HCT116 (cell line): ENCODE measurements around the gene PLCB1. TPM values are rescaled to one million over a fixed set of nuclear protein-coding genes. Genes with fewer than 3 reads are reported as not detected.

ENCODE experiments used
- ATAC-seq: fragments of 200-7000 bp; cut with Tn5 transposase; 2 replicates; pipeline ENCODE4 v1.9.1; 2020; ENCODE audit warnings: mild to moderate bottlenecking, moderate library complexity
- BruUV-seq: library from RNA; stranded (reverse); fragments of 400-500 nt; replicated peaks from 2 replicates; lab custom pipeline; 2021; lab: Mats Ljungman, UMichigan
- CTCF ChIA-PET: fragments of 300-600 bp; sonication (Branson Sonifier 250); formaldehyde crosslinking; loops from one replicate; lab custom pipeline; 2021; ENCODE audit warnings: antibody characterized with exemption; lab: Charles Lee
- POLR2A ChIA-PET: fragments of 300-600, 350-600 bp; sonication (Branson Sonifier 250); formaldehyde crosslinking; loops from one replicate; lab custom pipeline; 2021; ENCODE audit warnings: antibody characterized with exemption; lab: Charles Lee
- RAD21 ChIA-PET, 2 experiments: fragments of 300-600 bp; sonication (Branson Sonifier 250); formaldehyde crosslinking; loops; one replicate each; lab custom pipeline; 2023; ENCODE audit warnings: low total read pairs in 2 of 2; ENCODE audit not compliant: uncharacterized antibody in 2 of 2, unreplicated experiment in 2 of 2, low non-redundant PET in 1 of 2; lab: Charles Lee
- DNase-seq: peaks from one replicate; pipeline ENCODE4 v3.0.0-alpha.2; 2010; ENCODE audit warnings: low read depth, low spot score
- H2AFZ ChIP-seq: fragments of 200-600 bp; shearing (Covaris generic), sonication (generic); 2 replicates; pipeline ENCODE4 v1.6.1; 2017; ENCODE audit warnings: low read depth, mixed run types, mixed read lengths, antibody characterized with exemption, low read length; ENCODE audit not compliant: poor library complexity, severe bottlenecking
- H3K27ac ChIP-seq: 2 replicates; pipeline ENCODE4 v1.5.1; 2012; ENCODE audit warnings: low read depth, low read length
- H3K27me3 ChIP-seq: fragments of 200-600 bp; sonication (generic); 2 replicates; pipeline ENCODE4 v1.6.1; 2016; ENCODE audit warnings: mixed run types, low read length, mixed read lengths; ENCODE audit not compliant: insufficient read depth
- H3K36me3 ChIP-seq, 2 experiments: fragments of 200-500 bp in 1 of 2; fragments of 200-600 bp in 1 of 2; sonication (Bioruptor generic) in 1 of 2; sonication (generic) in 1 of 2; 2 replicates each; pipeline versions ENCODE4 v1.5.1 to v1.6.1; 2014 to 2016; ENCODE audit warnings: low read length in 2 of 2, inconsistent platforms in 1 of 2, mixed read lengths in 1 of 2, mixed run types in 1 of 2; ENCODE audit not compliant: insufficient read depth in 2 of 2, control insufficient read depth in 1 of 2
- H3K4me1 ChIP-seq, 2 experiments: fragments of 200-600 bp in 1 of 2; sonication (generic) in 1 of 2; 2 replicates each; pipeline versions ENCODE4 v1.5.1 to v1.6.1; 2012 to 2017; ENCODE audit warnings: low read length in 2 of 2, inconsistent platforms in 1 of 2, mild to moderate bottlenecking in 1 of 2, mixed read lengths in 1 of 2, mixed run types in 1 of 2, moderate library complexity in 1 of 2; ENCODE audit not compliant: insufficient read depth in 2 of 2, control insufficient read depth in 1 of 2
- H3K4me2 ChIP-seq: fragments of 200-600 bp; sonication (generic); 2 replicates; pipeline ENCODE4 v1.6.1; 2017; ENCODE audit warnings: mixed run types, low read length, mixed read lengths
- H3K4me3 ChIP-seq, 2 experiments: fragments of 200-600 bp in 1 of 2; sonication (generic) in 1 of 2; replicated peaks in 1 of 2; 2 replicates each; pipeline ENCODE4 v1.5.1; 2011 to 2016; ENCODE audit warnings: low read length in 2 of 2, control low read depth in 1 of 2, low read depth in 1 of 2, mild to moderate bottlenecking in 1 of 2, mixed read lengths in 1 of 2, mixed run types in 1 of 2
- H3K79me2 ChIP-seq: fragments of 200-600 bp; sonication (generic); 2 replicates; pipeline ENCODE4 v1.6.1; 2017; ENCODE audit warnings: mild to moderate bottlenecking, mixed run types, low read length, moderate library complexity, mixed read lengths; ENCODE audit not compliant: insufficient read depth
- H3K9ac ChIP-seq: fragments of 200-600 bp; sonication (generic); 2 replicates; pipeline ENCODE4 v1.6.1; 2016; ENCODE audit warnings: low read length, mixed read lengths
- H3K9me2 ChIP-seq: fragments of 200-600 bp; sonication (generic), shearing (Covaris generic); 2 replicates; pipeline ENCODE4 v1.6.1; 2017; ENCODE audit warnings: mixed run types, mild to moderate bottlenecking, moderate library complexity; ENCODE audit not compliant: insufficient read depth
- H3K9me3 ChIP-seq, 2 experiments: fragments of 200-500 bp in 1 of 2; fragments of 200-600 bp in 1 of 2; sonication (Bioruptor generic) in 1 of 2; sonication (generic) in 1 of 2; 2 replicates each; pipeline ENCODE4 v1.6.1; 2014 to 2017; ENCODE audit warnings: low read length in 2 of 2, mixed read lengths in 2 of 2, inconsistent platforms in 1 of 2, low read depth in 1 of 2, mild to moderate bottlenecking in 1 of 2, mixed run types in 1 of 2, moderate library complexity in 1 of 2; ENCODE audit not compliant: control insufficient read depth in 1 of 2, insufficient read depth in 1 of 2
- H4K20me1 ChIP-seq: fragments of 200-600 bp; sonication (generic), shearing (Covaris generic); 2 replicates; pipeline ENCODE4 v1.6.1; 2017; ENCODE audit warnings: mixed run types, mild to moderate bottlenecking, moderate library complexity; ENCODE audit not compliant: insufficient read depth
- CEBPB ChIP-seq: IDR thresholded peaks from 2 replicates; pipeline ENCODE4 v1.6.1; 2012; ENCODE audit warnings: low read depth
- EGR1 ChIP-seq: IDR thresholded peaks from 2 replicates; pipeline ENCODE4 v1.6.1; 2012; ENCODE audit warnings: low read depth
- ELF1 ChIP-seq: IDR thresholded peaks from 2 replicates; pipeline ENCODE4 v1.6.1; 2012; ENCODE audit warnings: low read depth, borderline replicate concordance
- EZH2 ChIP-seq: fragments of 200-600 bp; sonication (generic); IDR thresholded peaks from 2 replicates; pipeline ENCODE4 v1.6.1; 2017; ENCODE audit warnings: antibody characterized with exemption, mixed run types
- MAX ChIP-seq: IDR thresholded peaks from 2 replicates; pipeline ENCODE4 v1.6.1; 2012
- POLR2A ChIP-seq: IDR thresholded peaks from 2 replicates; pipeline ENCODE4 v1.7.0; 2011; ENCODE audit warnings: borderline replicate concordance; ENCODE audit not compliant: insufficient read depth, insufficient read length; ENCODE audit errors: extremely low read depth
- RAD21 ChIP-seq: IDR thresholded peaks from 2 replicates; pipeline ENCODE4 v1.6.1; 2012; ENCODE audit warnings: low read depth, mild to moderate bottlenecking
- SIN3A ChIP-seq: IDR thresholded peaks from 2 replicates; pipeline ENCODE4 v1.6.1; 2012; ENCODE audit warnings: low read depth
- SP1 ChIP-seq: IDR thresholded peaks from 2 replicates; pipeline ENCODE4 v1.6.1; 2012; ENCODE audit warnings: low read depth
- SRF ChIP-seq: IDR thresholded peaks from 2 replicates; pipeline ENCODE4 v1.6.1; 2012; ENCODE audit warnings: low read depth
- YY1 ChIP-seq: IDR thresholded peaks from 2 replicates; pipeline ENCODE4 v1.6.1; 2011; ENCODE audit warnings: low read length, low read depth, moderate library complexity, mild to moderate bottlenecking; ENCODE audit not compliant: insufficient replicate concordance; ENCODE audit errors: extremely low read depth
- ZBTB33 ChIP-seq: IDR thresholded peaks from 2 replicates; pipeline ENCODE4 v1.6.1; 2011; ENCODE audit warnings: mild to moderate bottlenecking, low read length, moderate library complexity; ENCODE audit not compliant: insufficient replicate concordance; ENCODE audit errors: extremely low read depth
- ZFX ChIP-seq: fragments of 450-650 bp; IDR thresholded peaks from 2 replicates; pipeline ENCODE4 v1.6.1; 2017
- intact Hi-C: fragments of 100-400 bp; cut with micrococcal nuclease; formaldehyde crosslinking; loops from 2 replicates; pipeline ENCODE4 v1.10.0; 2022
- total RNA-seq: library from RNA; stranded (reverse); gene quantifications from one replicate; pipeline ENCODE4 v1.2.1, GENCODE V29; 2021; ENCODE audit not compliant: unreplicated experiment

The PLCB1 gene
- total RNA-seq, 1 experiment from 2014 or later, result 15.8 TPM

DNA sequence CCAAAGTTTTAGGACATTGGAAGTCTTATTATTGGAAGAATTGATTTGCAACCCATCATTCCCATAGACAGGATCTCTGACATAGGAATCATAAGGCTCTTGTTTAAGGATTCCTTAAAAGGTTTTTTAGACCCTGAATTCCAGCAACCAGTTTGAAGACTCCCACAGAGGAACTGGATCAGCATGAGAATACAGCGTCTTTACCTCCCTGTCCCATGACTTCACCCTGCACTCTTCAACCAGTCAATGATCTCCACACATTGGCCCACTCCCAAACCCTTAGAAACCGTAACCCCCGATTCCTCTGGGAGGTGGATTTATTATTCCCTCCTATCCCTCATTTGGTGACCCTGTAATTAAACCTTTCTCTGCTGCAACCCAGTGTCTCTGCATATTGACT lies 786.1 kb downstream of the PLCB1 start:
- DNase-seq (no peak), ATAC-seq (no peak)
- intact Hi-C loops, result no loop called here
- TF ChIP-seq RAD21, result no peak
- TF ChIP-seq POLR2A, result no peak
- TF ChIP-seq EZH2, result no peak
- no peak for TF ChIP-seq MAX
- TF ChIP-seq ELF1, result no peak
- TF ChIP-seq CEBPB, result no peak
- TF ChIP-seq ZBTB33, result no peak
- Histone ChIP-seq H3K36me3 (no peaks in the 10 kb centered on the region), H3K9ac (no peak overlapping the region), H3K4me2 (no peak overlapping the region), H3K4me3 (no peak overlapping the region), H4K20me1 (no peaks in the 10 kb centered on the region), H3K9me3 (no peaks in the 10 kb centered on the region), H2AFZ (no peak overlapping the region), H3K4me1 (no peaks in the 10 kb centered on the region), H3K27me3 (no peaks in the 10 kb centered on the region), H3K79me2 (no peaks in the 10 kb centered on the region), H3K27ac (no peak overlapping the region), H3K9me2 (no peaks in the 10 kb centered on the region)
- RAD21 ChIA-PET, result no interaction called here
- no TSS peak for BruUV-seq
- POLR2A ChIA-PET, result no interaction called here
- CTCF ChIA-PET, result no interaction called here

- ChIA-PET RAD21 (no interaction called here), POLR2A (no interaction called here), CTCF (no interaction called here)
- H3K79me2 ChIP-seq, result no peaks in the 10 kb centered on the region
- no peaks in the 10 kb centered on the region for H3K4me1 ChIP-seq
- no peak overlapping the region for H3K9ac ChIP-seq
- H3K27ac ChIP-seq, result no peak overlapping the region
- H2AFZ ChIP-seq, result no peak overlapping the region
- intact Hi-C loops, result loop anchor here (10.0 kb wide), 1 partner anchor 60 kb away; no protein-coding TSS in a partner anchor
- H3K4me3 ChIP-seq, result no peak overlapping the region
- H3K27me3 ChIP-seq, result no peaks in the 10 kb centered on the region
- DNase-seq (no peak), ATAC-seq (no peak)
- H4K20me1 ChIP-seq, result no peaks in the 10 kb centered on the region
- H3K9me2 ChIP-seq, result no peaks in the 10 kb centered on the region
- BruUV-seq, result no TSS peak
- H3K36me3 ChIP-seq, result no peaks in the 10 kb centered on the region
- no peaks in the 10 kb centered on the region for H3K9me3 ChIP-seq
- TF ChIP-seq SRF, result no peak
- no peak for TF ChIP-seq SP1
- no peak for TF ChIP-seq SIN3A
- TF ChIP-seq ZFX, result no peak
- no peak for TF ChIP-seq YY1
- no peak for TF ChIP-seq ELF1
- TF ChIP-seq EGR1, result no peak
- no peak overlapping the region for H3K4me2 ChIP-seq
Measured at GRCh38 chr20:8924539-8924938, 792.5 kb downstream of the PLCB1 start.
